Measurements from ENCODE around the gene CBR1. TPM values are rescaled to one million over a fixed set of nuclear protein-coding genes. Genes with fewer than 3 reads are reported as not detected.

CBR1 gene
- total and polyA plus RNA-seq, 2 of the 8 experiments (the other 6 are each of a cell fraction or from before 2014, with no cell fraction given), result 1.8 to 207 TPM

- Histone ChIP-seq H2AFZ (ENCODE audit: low read length) (no peak overlapping the region), H3K23me2 (ENCODE audit: low read depth, low read length) (no peaks in the 10 kb centered on the region), H3K23ac (ENCODE audit: insufficient read length) (no peak overlapping the region), H3K4ac (replicated peaks; ENCODE audit: insufficient read length, low read depth, low read length) (no peak overlapping the region), H3K56ac (replicated peaks; ENCODE audit: insufficient read length, low read depth, low read length) (no peak overlapping the region), H2BK15ac (ENCODE audit: low read length) (no peak overlapping the region), H3K4me3 (ENCODE audit: extremely low read depth in 1 of 4, insufficient read depth in 2 of 4, low read depth in 3 of 4, low read length in 4 of 4) (no peak overlapping the region), H3K79me2 (ENCODE audit: control insufficient read depth in 1 of 2, insufficient read depth in 2 of 2, low read length in 2 of 2) (no peaks in the 10 kb centered on the region), H4K8ac (ENCODE audit: extremely low read depth, insufficient read depth, low read length) (no peak overlapping the region), H2BK120ac (replicated peaks; ENCODE audit: low read depth, low read length) (no peak overlapping the region), H3K9ac (replicated peaks in 1 of 4; ENCODE audit: extremely low read depth in 1 of 4, low read depth in 3 of 4, low read length in 3 of 4) (no peak overlapping the region), H4K91ac (replicated peaks; ENCODE audit: insufficient read length, low read length) (no peak overlapping the region), H2BK12ac (ENCODE audit: low read depth, low read length) (no peak overlapping the region), H3K27me3 (replicated peaks in 1 of 4; ENCODE audit: control insufficient read depth in 3 of 4, extremely low read depth in 1 of 4, insufficient read depth in 3 of 4, low read length in 3 of 4) (no peaks in the 10 kb centered on the region), H3K4me1 (replicated peaks in 1 of 4; ENCODE audit: control insufficient read depth in 3 of 4, insufficient read depth in 4 of 4, low read length in 3 of 4) (peaks cover 0 to 2% (median 0%) of the 10 kb centered on the region in 4 experiments; a peak in 2 of 7 replicates), H3K18ac (ENCODE audit: extremely low read depth, low read length) (no peak overlapping the region), H3K14ac (ENCODE audit: insufficient read length) (no peak overlapping the region), H4K20me1 (replicated peaks in 1 of 2; ENCODE audit: control insufficient read depth in 1 of 2, insufficient read depth in 2 of 2, low read length in 2 of 2) (no peaks in the 10 kb centered on the region), H2AK5ac (ENCODE audit: low read depth, low read length) (no peak overlapping the region), H4K5ac (ENCODE audit: insufficient read length, low read depth, low read length) (no peak overlapping the region), H3K4me2 (ENCODE audit: insufficient read depth in 1 of 2, low read depth in 2 of 2, low read length in 2 of 2) (no peak overlapping the region), H3K27ac (ENCODE audit: low read depth, low read length) (no peak overlapping the region), H2BK5ac (ENCODE audit: low read depth, low read length) (no peak overlapping the region), H3K36me3 (ENCODE audit: control insufficient read depth in 2 of 4, insufficient read depth in 4 of 4, low read length in 3 of 4) (no peaks in the 10 kb centered on the region), H2BK20ac (ENCODE audit: low read length) (no peak overlapping the region), H3K79me1 (ENCODE audit: low read depth, low read length) (no peaks in the 10 kb centered on the region), H3K9me3 (ENCODE audit: insufficient read depth in 2 of 2, low read depth in 1 of 2, low read length in 1 of 2) (peaks cover 0 to 4% of the 10 kb centered on the region in 2 experiments; a peak in 1 of 4 replicates)
- CTCF ChIA-PET (ENCODE audit: partially characterized antibody), result interaction anchor here (0.6 to 1.6 kb wide), 3 partner anchors 11 to 946 kb away, joined by 3 to 5 read pairs (median 3); no protein-coding TSS in a partner anchor
- no peak for TF ChIP-seq TAF1 (IDR thresholded peaks at IDR 0.05; ENCODE audit: low read depth, low read length)
- TF ChIP-seq, protein P1, sequence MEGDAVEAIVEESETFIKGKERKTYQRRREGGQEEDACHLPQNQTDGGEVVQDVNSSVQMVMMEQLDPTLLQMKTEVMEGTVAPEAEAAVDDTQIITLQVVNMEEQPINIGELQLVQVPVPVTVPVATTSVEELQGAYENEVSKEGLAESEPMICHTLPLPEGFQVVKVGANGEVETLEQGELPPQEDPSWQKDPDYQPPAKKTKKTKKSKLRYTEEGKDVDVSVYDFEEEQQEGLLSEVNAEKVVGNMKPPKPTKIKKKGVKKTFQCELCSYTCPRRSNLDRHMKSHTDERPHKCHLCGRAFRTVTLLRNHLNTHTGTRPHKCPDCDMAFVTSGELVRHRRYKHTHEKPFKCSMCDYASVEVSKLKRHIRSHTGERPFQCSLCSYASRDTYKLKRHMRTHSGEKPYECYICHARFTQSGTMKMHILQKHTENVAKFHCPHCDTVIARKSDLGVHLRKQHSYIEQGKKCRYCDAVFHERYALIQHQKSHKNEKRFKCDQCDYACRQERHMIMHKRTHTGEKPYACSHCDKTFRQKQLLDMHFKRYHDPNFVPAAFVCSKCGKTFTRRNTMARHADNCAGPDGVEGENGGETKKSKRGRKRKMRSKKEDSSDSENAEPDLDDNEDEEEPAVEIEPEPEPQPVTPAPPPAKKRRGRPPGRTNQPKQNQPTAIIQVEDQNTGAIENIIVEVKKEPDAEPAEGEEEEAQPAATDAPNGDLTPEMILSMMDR (IDR thresholded peaks at IDR 0.05; ENCODE audit: control extremely low read depth in 1 of 3, insufficient read depth in 1 of 3, low read depth in 1 of 3, low read length in 3 of 3), result no peak
- TF ChIP-seq CEBPB (IDR thresholded peaks at IDR 0.05; ENCODE audit: low read depth, low read length), result no peak
- no peak for TF ChIP-seq ZNF274 (IDR thresholded peaks at IDR 0.05; ENCODE audit: borderline replicate concordance, extremely low read depth, low read length)
- FAIRE-seq, result no peak
- 77% methylated on average over 3 of the region's 3 CpGs; no CpG with 5 or more reads in 1 of the 2 experiments for WGBS, 2 experiments (ENCODE audit: extremely low coverage in 1 of 2, insufficient coverage in 1 of 2, insufficient read length in 1 of 2, insufficient replicate concordance in 2 of 2, low coverage in 1 of 2, low lambda C conversion rate in 2 of 2, missing lambda C conversion rate in 1 of 2)
- POLR2A ChIA-PET (ENCODE audit: partially characterized antibody), result interaction anchor here (1.1 to 1.7 kb wide), 2 partner anchors 12 to 27 kb away, joined by 4 to 5 read pairs; no protein-coding TSS in a partner anchor
- DNase-seq (ENCODE audit: low read depth in 1 of 2, low spot score in 2 of 2), result no peak
Measured at GRCh38 chr21:36023092-36023480, 46.7 kb upstream of the CBR1 start.

Measured in H1 (cell line).